ENCODE results near the gene NDFIP2.

The NDFIP2 gene

GRCh38 chr13:79475569-79475968 lies 5.4 kb upstream of the NDFIP2 start:
- no peak for TF ChIP-seq CTCF (IDR thresholded peaks at IDR 0.05; ENCODE audit: insufficient read depth, low read length)
- TF ChIP-seq GABPA (IDR thresholded peaks at IDR 0.05; ENCODE audit: low read depth), result no peak
- TF ChIP-seq REST (IDR thresholded peaks at IDR 0.05; ENCODE audit: insufficient replicate concordance, low read depth), result no peak
- TF ChIP-seq SPI1 (IDR thresholded peaks at IDR 0.05; ENCODE audit: borderline replicate concordance, low read depth), result no peak
- no peak for TF ChIP-seq POLR2AphosphoS5 (IDR thresholded peaks at IDR 0.05; ENCODE audit: low read depth)
- no peak overlapping the region for H3K4me3 ChIP-seq (replicated peaks; ENCODE audit: insufficient read depth, low read length)
- H3K27ac ChIP-seq (replicated peaks), result no peak overlapping the region
- DNase-seq (ENCODE audit: low read depth in 1 of 2, low spot score in 1 of 2), result no peak
- peaks cover 4% of the 10 kb centered on the region for H3K27me3 ChIP-seq (ENCODE audit: insufficient read depth, poor library complexity, severe bottlenecking)

GRCh38 chr13:79477968-79478367 lies 3.0 kb upstream of the NDFIP2 start:
- DNase-seq (ENCODE audit: low read depth in 1 of 2, low spot score in 1 of 2), result no peak

GRCh38 chr13:79479882-79480281 lies 1.1 kb upstream of the NDFIP2 start:
- DNase-seq (ENCODE audit: low read depth in 1 of 2, low spot score in 1 of 2), result no peak
- no peak for TF ChIP-seq GABPA (IDR thresholded peaks at IDR 0.05; ENCODE audit: low read depth)
- TF ChIP-seq POLR2AphosphoS5 (IDR thresholded peaks at IDR 0.05; ENCODE audit: low read depth), result no peak
- TF ChIP-seq REST (IDR thresholded peaks at IDR 0.05; ENCODE audit: insufficient replicate concordance, low read depth), result no peak
- TF ChIP-seq CTCF (IDR thresholded peaks at IDR 0.05; ENCODE audit: insufficient read depth, low read length), result no peak
- no peak for TF ChIP-seq SPI1 (IDR thresholded peaks at IDR 0.05; ENCODE audit: borderline replicate concordance, low read depth)
- H3K27ac ChIP-seq (replicated peaks), result no peak overlapping the region

More at GRCh38 chr13:79477968-79478367, 3.0 kb upstream of the NDFIP2 start:
- peaks cover 9% of the 10 kb centered on the region for H3K27me3 ChIP-seq (ENCODE audit: insufficient read depth, poor library complexity, severe bottlenecking)
- no peak overlapping the region for H3K27ac ChIP-seq (replicated peaks)
- TF ChIP-seq SPI1 (IDR thresholded peaks at IDR 0.05; ENCODE audit: borderline replicate concordance, low read depth), result no peak
- TF ChIP-seq POLR2AphosphoS5 (IDR thresholded peaks at IDR 0.05; ENCODE audit: low read depth), result no peak
- TF ChIP-seq REST (IDR thresholded peaks at IDR 0.05; ENCODE audit: insufficient replicate concordance, low read depth), result no peak
- no peak for TF ChIP-seq GABPA (IDR thresholded peaks at IDR 0.05; ENCODE audit: low read depth)
- TF ChIP-seq CTCF (IDR thresholded peaks at IDR 0.05; ENCODE audit: insufficient read depth, low read length), result no peak
- H3K4me3 ChIP-seq (replicated peaks; ENCODE audit: insufficient read depth, low read length), result no peak overlapping the region

More at GRCh38 chr13:79479882-79480281, 1.1 kb upstream of the NDFIP2 start:
- peaks cover 9% of the 10 kb centered on the region for H3K27me3 ChIP-seq (ENCODE audit: insufficient read depth, poor library complexity, severe bottlenecking)
- H3K4me3 ChIP-seq (replicated peaks; ENCODE audit: insufficient read depth, low read length), result no peak overlapping the region

All from HL-60 (cell line).